A549 (cell line): ENCODE measurements around the gene MAN1C1. TPM values are rescaled to one million over a fixed set of nuclear protein-coding genes. Genes with fewer than 3 reads are reported as not detected.

Experiments used
- ATAC-seq, 2 experiments: fragments of 200-7000 bp in 1 of 2; fragments of >200 bp in 1 of 2; cut with Nextera tagmentation in 1 of 2; cut with Tn5 transposase in 1 of 2; 3 replicates each; pipeline versions ENCODE4 v1.8.0 to v1.9.1; 2018 to 2020; ENCODE audit warnings: mild to moderate bottlenecking in 1 of 2, moderate library complexity in 1 of 2
- CTCF ChIA-PET: fragments of 300-600 bp; sonication (Branson Sonifier 250); formaldehyde crosslinking; extraction: SDS; loops from one replicate; lab custom pipeline; 2021; ENCODE audit warnings: antibody characterized with exemption, inconsistent platforms; lab: Yijun Ruan, JAX
- POLR2A ChIA-PET: fragments of 350-600 bp; formaldehyde crosslinking; extraction: SDS; loops from one replicate; lab custom pipeline; 2021; ENCODE audit warnings: antibody characterized with exemption, inconsistent platforms; lab: Yijun Ruan, JAX
- DNase-seq, 2 experiments: peaks; one replicate each; pipeline versions ENCODE4 v3.0.0 to v3.0.0-alpha.2; 2011 to 2016; ENCODE audit warnings: low read depth in 1 of 2, low spot score in 1 of 2
- FAIRE-seq: peaks from 2 replicates; lab custom pipeline; 2011; peaks lifted over from hg19 to GRCh38; lab: Jason Lieb, UNC
- H3K27ac ChIP-seq, 2 experiments: fragments of >200 bp; sonication (Bioruptor Twin); formaldehyde crosslinking; 3 replicates each; pipeline ENCODE4 v1.5.1; 2016 to 2017
- H3K4me1 ChIP-seq: fragments of >200 bp; sonication (Bioruptor Twin); formaldehyde crosslinking; 3 replicates; pipeline ENCODE4 v1.6.1; 2016
- H3K4me2 ChIP-seq: fragments of >200 bp; sonication (Bioruptor Twin); formaldehyde crosslinking; 3 replicates; pipeline ENCODE4 v1.6.1; 2016
- H3K4me3 ChIP-seq: fragments of >200 bp; sonication (Bioruptor Twin); formaldehyde crosslinking; 3 replicates; pipeline ENCODE4 v1.5.1; 2016
- H3K9me3 ChIP-seq: fragments of >200 bp; sonication (Bioruptor Twin); formaldehyde crosslinking; 3 replicates; pipeline ENCODE4 v1.6.1; 2016
- BHLHE40 ChIP-seq: IDR thresholded peaks from 2 replicates; pipeline ENCODE4 v1.6.1; 2012; ENCODE audit warnings: low read depth, low read length, inconsistent platforms
- CEBPB ChIP-seq, 2 experiments: fragments of >200 bp in 1 of 2; sonication (Bioruptor Twin) in 1 of 2; formaldehyde crosslinking in 1 of 2; IDR thresholded peaks; 2 replicates each; pipeline ENCODE4 v1.6.1; 2012 to 2016
- CHD2 ChIP-seq: fragments of 150-350 bp; IDR thresholded peaks from 2 replicates; pipeline ENCODE4 v1.6.1; 2014; ENCODE audit warnings: low read length; ENCODE audit not compliant: partially characterized antibody
- EP300 ChIP-seq, 2 experiments: fragments of >200 bp; sonication (Bioruptor Twin); formaldehyde crosslinking; IDR thresholded peaks; 2 replicates in 1 of 2; 3 replicates in 1 of 2; pipeline ENCODE4 v1.6.1; 2016 to 2017
- HOXA7 ChIP-seq: fragments of 250-450 bp; sonication (Bioruptor Pico); IDR thresholded peaks from 2 replicates; pipeline ENCODE4 v1.5.0; 2020; ENCODE audit warnings: mild to moderate bottlenecking, moderate library complexity
- KDM5A ChIP-seq: fragments of 200-600 bp; sonication (generic); IDR thresholded peaks from 2 replicates; pipeline ENCODE4 v1.6.1; 2016; ENCODE audit warnings: antibody characterized with exemption, mild to moderate bottlenecking
- MAFK ChIP-seq: fragments of 450-650 bp; IDR thresholded peaks from 2 replicates; pipeline ENCODE4 v1.6.1; 2014; ENCODE audit not compliant: partially characterized antibody
- MAZ ChIP-seq: fragments of 150-350 bp; IDR thresholded peaks from 2 replicates; pipeline ENCODE4 v1.6.1; 2014; ENCODE audit warnings: antibody characterized with exemption, low read depth, low read length, borderline replicate concordance
- MYC ChIP-seq: IDR thresholded peaks from 2 replicates; pipeline ENCODE4 v1.6.1; 2012; ENCODE audit warnings: mild to moderate bottlenecking, inconsistent platforms, low read length, improper control_type of control experiment, borderline replicate concordance
- NFE2L2 ChIP-seq: fragments of 150-350 bp; conservative IDR thresholded peaks from 2 replicates; pipeline ENCODE4 v1.6.1; 2014; ENCODE audit warnings: low read length
- NPAS2 ChIP-seq: fragments of 250-450 bp; sonication (Bioruptor Pico); IDR thresholded peaks from 2 replicates; pipeline ENCODE4 v1.8.0; 2022; ENCODE audit warnings: mild to moderate bottlenecking, moderate library complexity, borderline replicate concordance
- RAD21 ChIP-seq, 2 experiments: fragments of >200 bp in 1 of 2; sonication (Bioruptor Twin) in 1 of 2; formaldehyde crosslinking in 1 of 2; IDR thresholded peaks in 1 of 2; conservative IDR thresholded peaks in 1 of 2; 2 replicates in 1 of 2; 3 replicates in 1 of 2; pipeline ENCODE4 v1.6.1; 2012 to 2018; ENCODE audit warnings: inconsistent platforms in 1 of 2
- RNF2 ChIP-seq: fragments of 200-600 bp; sonication (generic); IDR thresholded peaks from 2 replicates; pipeline ENCODE4 v1.6.1; 2016; ENCODE audit warnings: low read depth, mild to moderate bottlenecking, antibody characterized with exemption, moderate library complexity, borderline replicate concordance
- SMC3 ChIP-seq: fragments of >200 bp; sonication (Bioruptor Twin); formaldehyde crosslinking; IDR thresholded peaks from 3 replicates; pipeline ENCODE4 v1.6.1; 2018; ENCODE audit warnings: inconsistent platforms
- SREBF2 ChIP-seq: fragments of 450-650 bp; IDR thresholded peaks from 2 replicates; pipeline ENCODE4 v1.6.1; 2014; ENCODE audit warnings: mild to moderate bottlenecking, moderate library complexity
- TFCP2L1 ChIP-seq: fragments of 250-450 bp; sonication (Bioruptor Pico); IDR thresholded peaks from 2 replicates; pipeline ENCODE4 v1.5.0; 2021; ENCODE audit warnings: mild to moderate bottlenecking
- TP53 ChIP-seq: fragments of 250-450 bp; sonication (Bioruptor Pico); IDR thresholded peaks from 2 replicates; pipeline ENCODE4 v1.5.0; 2021; ENCODE audit warnings: mild to moderate bottlenecking, moderate library complexity
- WGBS: methylation state at CpG from one replicate; pipeline ENCODE4 v1.1.6; 2017; ENCODE audit errors: missing lambda C conversion rate; 5-methylcytosine and 5-hydroxymethylcytosine counted together
- polyA plus RNA-seq, 4 experiments: library from polyadenylated mRNA; depleted of rRNA in 3 of 4; stranded (reverse); fragments of >200 nt; fragmentation: RNase III in 1 of 4; extraction: RNeasy Plus Mini Kit Qiagen cat#74134 plus additional on column Dnase treatment in 1 of 4; gene quantifications; 2 replicates in 3 of 4; 3 replicates in 1 of 4; pipeline ENCODE4 v1.2.3, GENCODE V29; 2011 to 2017
- TF ChIP-seq, protein P1 (sequence below): fragments of 200-600 bp; sonication (generic); IDR thresholded peaks from 2 replicates; pipeline ENCODE4 v1.6.1; 2016; ENCODE audit warnings: antibody characterized with exemption, mild to moderate bottlenecking, moderate library complexity
- TF ChIP-seq, protein P2 (sequence below): IDR thresholded peaks from 2 replicates; pipeline ENCODE4 v1.6.1; 2012

MAN1C1 gene
- polyA plus RNA-seq, 2 of the 4 experiments (the other 2 are of a cell fraction), result 0.22 to 0.27 TPM

DNA sequence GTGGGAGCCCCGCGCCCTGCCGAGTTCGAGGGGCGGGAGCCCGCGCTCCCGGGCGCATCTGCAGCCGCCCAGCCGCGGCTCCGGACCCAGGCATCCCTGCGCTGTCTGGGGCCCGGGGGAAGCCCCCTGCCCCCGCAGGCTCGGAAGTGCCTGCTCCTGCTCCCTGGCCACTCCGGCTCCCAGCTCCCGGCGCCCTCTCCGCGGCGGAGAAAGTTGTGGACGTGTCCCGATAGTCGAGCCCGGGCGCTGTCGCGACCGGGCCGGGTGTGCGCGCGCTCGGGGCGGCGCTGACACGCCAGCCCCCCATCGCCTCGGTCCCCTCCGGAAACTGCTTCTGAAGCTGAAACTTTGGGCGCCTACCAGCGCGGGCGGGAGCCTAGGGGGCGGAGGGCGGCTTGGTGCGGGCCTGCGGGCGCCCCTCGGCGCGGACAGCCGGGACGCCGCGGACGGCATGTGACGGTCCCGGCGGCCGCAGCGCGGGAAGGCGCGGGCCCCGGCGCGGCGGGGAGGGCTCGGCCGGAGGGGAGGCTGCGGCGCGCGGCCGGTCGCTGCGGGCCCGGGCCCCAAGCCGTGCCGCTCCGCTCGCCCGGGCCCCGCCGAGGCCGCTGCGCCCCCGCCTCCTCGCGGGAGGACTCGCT lies 515 bp downstream of the MAN1C1 start:
- H3K4me2 ChIP-seq, result peak overlapping the region; percentile 97
- peak overlapping the region; percentile 74 for H3K4me3 ChIP-seq
- H3K9me3 ChIP-seq, result no peaks in the 10 kb centered on the region
- FAIRE-seq (no peak), ATAC-seq (no peak), DNase-seq (no peak)
- ChIA-PET POLR2A (no interaction called here), CTCF (interaction anchor here (2.2 kb wide), 1 partner anchor 9 kb away, joined by 8 read pairs; no protein-coding TSS in a partner anchor)
- H3K4me1 ChIP-seq, result 0 out of 3 replicates have a peak, but pooled peaks cover 4% of the 10 kb centered on the region
- no CpG with 5 or more reads among the region's 94 CpGs for WGBS
- TF ChIP-seq RNF2, result peak; percentile 65; the same call in 1 of the 2 replicates
- no peak for TF ChIP-seq MAZ
- H3K27ac ChIP-seq, result peak overlapping the region; percentile 45 to 84; a peak in 5 of 6 replicates

DNA sequence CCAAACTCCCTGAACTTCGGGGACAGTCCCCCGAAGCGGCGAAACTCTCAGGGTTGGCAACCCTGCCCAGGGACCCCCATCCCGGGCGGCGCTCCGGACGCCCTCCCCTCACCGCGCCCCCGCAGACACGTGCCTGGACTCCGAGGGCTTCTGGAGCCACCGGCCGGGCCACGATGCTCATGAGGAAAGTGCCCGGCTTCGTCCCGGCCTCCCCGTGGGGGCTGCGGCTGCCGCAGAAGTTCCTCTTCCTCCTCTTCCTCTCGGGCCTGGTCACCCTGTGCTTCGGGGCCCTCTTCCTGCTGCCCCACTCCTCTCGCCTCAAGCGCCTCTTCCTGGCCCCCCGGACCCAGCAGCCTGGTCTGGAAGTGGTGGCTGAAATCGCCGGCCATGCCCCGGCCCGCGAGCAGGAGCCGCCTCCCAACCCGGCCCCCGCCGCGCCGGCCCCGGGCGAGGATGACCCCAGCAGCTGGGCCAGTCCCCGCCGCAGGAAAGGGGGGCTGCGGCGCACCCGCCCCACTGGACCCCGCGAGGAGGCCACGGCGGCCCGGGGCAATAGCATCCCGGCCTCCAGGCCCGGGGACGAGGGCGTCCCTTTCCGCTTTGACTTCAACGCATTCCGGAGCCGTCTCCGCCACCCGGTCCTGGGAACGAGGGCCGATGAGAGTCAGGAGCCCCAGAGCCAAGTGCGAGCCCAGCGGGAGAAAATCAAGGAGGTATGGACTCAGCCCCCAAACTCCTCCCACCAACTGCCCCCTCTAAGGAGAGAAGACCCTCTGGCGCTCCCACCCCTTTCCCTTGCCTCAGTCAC lies 1.2 kb downstream of the MAN1C1 start:
- POLR2A ChIA-PET, result no interaction called here
- TF ChIP-seq, protein P1, sequence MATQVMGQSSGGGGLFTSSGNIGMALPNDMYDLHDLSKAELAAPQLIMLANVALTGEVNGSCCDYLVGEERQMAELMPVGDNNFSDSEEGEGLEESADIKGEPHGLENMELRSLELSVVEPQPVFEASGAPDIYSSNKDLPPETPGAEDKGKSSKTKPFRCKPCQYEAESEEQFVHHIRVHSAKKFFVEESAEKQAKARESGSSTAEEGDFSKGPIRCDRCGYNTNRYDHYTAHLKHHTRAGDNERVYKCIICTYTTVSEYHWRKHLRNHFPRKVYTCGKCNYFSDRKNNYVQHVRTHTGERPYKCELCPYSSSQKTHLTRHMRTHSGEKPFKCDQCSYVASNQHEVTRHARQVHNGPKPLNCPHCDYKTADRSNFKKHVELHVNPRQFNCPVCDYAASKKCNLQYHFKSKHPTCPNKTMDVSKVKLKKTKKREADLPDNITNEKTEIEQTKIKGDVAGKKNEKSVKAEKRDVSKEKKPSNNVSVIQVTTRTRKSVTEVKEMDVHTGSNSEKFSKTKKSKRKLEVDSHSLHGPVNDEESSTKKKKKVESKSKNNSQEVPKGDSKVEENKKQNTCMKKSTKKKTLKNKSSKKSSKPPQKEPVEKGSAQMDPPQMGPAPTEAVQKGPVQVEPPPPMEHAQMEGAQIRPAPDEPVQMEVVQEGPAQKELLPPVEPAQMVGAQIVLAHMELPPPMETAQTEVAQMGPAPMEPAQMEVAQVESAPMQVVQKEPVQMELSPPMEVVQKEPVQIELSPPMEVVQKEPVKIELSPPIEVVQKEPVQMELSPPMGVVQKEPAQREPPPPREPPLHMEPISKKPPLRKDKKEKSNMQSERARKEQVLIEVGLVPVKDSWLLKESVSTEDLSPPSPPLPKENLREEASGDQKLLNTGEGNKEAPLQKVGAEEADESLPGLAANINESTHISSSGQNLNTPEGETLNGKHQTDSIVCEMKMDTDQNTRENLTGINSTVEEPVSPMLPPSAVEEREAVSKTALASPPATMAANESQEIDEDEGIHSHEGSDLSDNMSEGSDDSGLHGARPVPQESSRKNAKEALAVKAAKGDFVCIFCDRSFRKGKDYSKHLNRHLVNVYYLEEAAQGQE, result no peak
- TF ChIP-seq KDM5A (no peak), NPAS2 (CRISPR knock-in tag) (no peak), CHD2 (no peak), SMC3 (no peak), TFCP2L1 (CRISPR knock-in tag) (no peak), HOXA7 (CRISPR knock-in tag) (no peak), NFE2L2 (no peak), RAD21 (conservative IDR thresholded peaks at IDR 0.05 in 1 of 2, IDR thresholded peaks at IDR 0.05 in 1 of 2) (no peak), EP300 (IDR thresholded peaks at IDR 0.05) (no peak), SREBF2 (no peak), CEBPB (IDR thresholded peaks at IDR 0.05) (no peak), TP53 (CRISPR knock-in tag) (no peak), MYC (no peak), BHLHE40 (no peak), MAFK (no peak)
- TF ChIP-seq, protein P2, sequence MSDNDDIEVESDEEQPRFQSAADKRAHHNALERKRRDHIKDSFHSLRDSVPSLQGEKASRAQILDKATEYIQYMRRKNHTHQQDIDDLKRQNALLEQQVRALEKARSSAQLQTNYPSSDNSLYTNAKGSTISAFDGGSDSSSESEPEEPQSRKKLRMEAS, result no peak
- TF ChIP-seq, all 56 proteins: peak for 0
- 67% methylated on average over 13 of the region's 66 CpGs for WGBS
- peak overlapping the region; percentile 97 for H3K4me2 ChIP-seq
- peak overlapping the region; percentile 74 for H3K4me3 ChIP-seq
- CTCF ChIA-PET, result interaction anchor here (0.6 to 2.2 kb wide), 9 partner anchors 8 to 126 kb away, joined by 3 to 8 read pairs (median 3); no protein-coding TSS in a partner anchor
- H3K27ac ChIP-seq, result peak overlapping the region in 1 of 2 experiments; percentile 84; a peak in 3 of 6 replicates
- FAIRE-seq (no peak), ATAC-seq (no peak), DNase-seq (no peak)
- H3K4me1 ChIP-seq, result 0 out of 3 replicates have a peak, but pooled peaks cover 4% of the 10 kb centered on the region
- no peaks in the 10 kb centered on the region for H3K9me3 ChIP-seq
